Measurements from ENCODE around the gene LHFPL2.
"Not testable (repeated sequence)": the region's sequence is repeated elsewhere in the genome, so short reads cannot be mapped to it uniquely, and the experiment has no call there.

The LHFPL2 gene

DNA sequence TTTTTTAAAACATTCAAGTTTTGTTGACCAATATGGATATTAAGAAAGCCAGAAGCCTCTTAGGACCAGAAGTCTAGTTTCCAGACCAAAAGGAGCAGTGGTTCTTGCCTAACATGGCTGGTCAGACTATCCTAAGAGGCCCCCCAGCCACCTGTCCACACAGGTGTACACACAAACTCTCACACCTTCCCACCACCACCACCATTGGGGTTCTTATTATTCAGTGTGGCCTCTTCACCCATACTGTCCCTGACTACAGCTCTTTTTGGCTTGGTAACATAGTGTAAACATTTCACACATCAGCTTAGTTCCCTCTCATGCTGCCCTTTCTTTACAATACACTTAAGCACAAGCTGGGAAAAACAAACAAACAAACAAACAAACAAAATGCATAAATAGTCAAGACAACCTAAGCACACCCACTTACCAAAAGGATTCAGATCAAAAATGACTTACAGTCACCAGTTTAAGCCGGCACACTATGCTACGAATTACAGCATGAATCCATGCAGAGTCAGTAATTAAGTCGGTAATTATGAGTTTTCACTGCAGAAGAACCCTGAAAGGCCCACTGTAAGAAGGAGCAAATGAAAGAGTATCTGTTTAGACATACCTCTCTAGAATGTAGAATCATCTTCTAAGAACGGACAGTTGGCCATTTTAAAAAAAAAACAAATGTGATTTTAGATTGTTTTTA is 9.5 kb downstream of the LHFPL2 start:
- DNase-seq = no peak

GRCh38 chr5:78638423-78638822 is 10.1 kb downstream of the LHFPL2 start:
- no peak for DNase-seq

DNA sequence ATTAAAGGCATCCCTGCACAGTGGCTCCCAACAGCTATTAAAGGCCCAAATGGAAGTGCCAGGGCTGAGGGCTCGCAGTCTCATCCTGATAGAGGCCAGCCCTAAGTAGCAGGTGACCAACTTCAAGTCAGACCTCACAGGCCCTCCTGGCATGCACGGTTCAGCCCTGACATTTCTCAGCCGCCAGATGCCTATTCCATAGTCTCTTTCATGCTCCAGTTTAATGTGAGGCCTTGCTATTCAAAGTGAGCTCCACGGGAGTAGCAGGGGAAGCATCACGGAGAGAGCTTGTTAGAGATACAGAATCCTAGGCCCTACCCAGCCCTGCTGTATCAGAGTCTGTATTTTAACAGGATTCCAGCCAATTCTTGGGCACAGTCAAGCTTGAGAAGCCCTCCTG is 11.1 kb downstream of the LHFPL2 start:
- DNase-seq = no peak

- DNase-seq = no peak
These were observed 11.9 kb downstream of the LHFPL2 start for GRCh38 chr5:78636682-78637081.

DNA sequence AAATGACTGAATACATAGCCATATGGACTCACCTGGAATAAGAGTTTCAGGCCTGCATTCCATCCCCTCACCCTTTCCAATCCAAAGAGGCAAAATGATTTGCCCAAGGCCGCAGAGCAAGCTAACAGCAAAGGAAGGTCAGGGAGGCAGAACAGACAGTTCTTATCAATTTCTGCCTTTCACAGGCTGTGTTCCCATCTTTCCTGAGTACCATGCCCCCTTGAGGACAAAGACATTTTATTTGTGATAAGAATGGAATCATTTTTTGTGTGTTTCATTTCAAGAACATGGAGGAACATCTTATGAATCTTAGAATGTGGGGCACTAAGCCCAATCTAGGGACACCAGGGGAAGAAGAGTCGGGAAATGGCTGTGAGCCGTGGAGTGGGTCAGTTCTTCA is 13.9 kb downstream of the LHFPL2 start:
- DNase-seq = no peak

GRCh38 chr5:78634229-78634628 is 14.3 kb downstream of the LHFPL2 start:
- no peak for DNase-seq

- DNase-seq = no peak
These were observed 14.9 kb downstream of the LHFPL2 start for GRCh38 chr5:78633700-78634099.

DNA sequence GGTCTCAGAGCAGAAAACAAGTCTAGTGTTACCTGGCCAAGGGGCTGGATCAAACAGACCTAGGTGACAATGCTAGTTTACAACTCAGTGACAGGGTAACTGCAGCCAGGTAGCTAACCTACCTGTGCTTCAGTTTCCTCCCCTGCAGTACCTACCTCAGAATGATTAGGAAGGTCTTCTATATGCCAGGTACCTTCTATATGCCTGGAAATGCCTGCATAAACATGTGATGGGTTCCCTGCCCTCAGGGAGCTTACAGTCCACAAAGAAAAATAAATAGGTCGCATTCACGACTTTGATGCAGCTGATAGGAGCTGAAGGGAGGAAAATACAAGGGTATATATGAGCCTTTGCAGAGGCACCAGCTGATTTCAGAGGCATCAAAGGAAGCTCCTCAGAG is 16.1 kb downstream of the LHFPL2 start:
- no peak for DNase-seq

DNA sequence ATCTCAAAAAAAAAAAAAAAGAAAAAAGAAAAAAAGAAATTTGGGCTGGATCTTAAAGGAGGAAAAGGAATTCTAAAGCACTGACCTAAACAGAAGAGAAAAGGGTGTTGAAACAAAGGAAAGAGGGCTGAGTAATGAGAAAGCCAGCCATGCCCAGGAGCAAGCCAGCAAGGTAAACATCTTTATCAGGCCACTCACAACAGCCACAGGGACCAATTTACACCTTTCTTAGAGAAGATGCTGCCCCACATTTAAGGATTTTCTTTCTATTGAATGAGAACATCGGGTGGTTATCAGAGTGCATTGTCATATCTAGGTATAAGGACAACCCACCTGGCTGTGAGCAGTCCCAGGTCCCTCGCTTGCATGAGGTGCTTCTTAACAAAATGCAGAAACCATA is 16.6 kb downstream of the LHFPL2 start:
- DNase-seq = no peak

DNA sequence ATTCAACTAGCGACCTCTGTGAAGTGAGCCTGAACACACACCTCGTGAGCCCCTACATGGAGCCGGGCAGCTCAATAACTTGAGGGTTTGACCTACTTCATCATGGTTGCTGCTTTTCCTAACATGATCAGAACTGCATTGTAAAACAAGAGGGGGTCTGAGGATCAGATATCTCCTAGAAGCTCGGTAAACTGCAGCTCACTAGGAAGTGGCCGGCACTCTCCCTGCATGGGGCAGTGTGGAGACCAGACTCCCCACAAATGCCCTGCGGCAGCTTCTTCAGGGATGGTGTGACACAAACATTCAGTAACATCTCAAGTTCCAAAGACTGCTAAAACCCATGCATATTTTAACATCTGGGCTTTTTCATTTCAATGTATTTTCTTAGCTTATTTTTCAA is 18.5 kb downstream of the LHFPL2 start:
- DNase-seq = no peak

GRCh38 chr5:78629624-78630023 is 18.9 kb downstream of the LHFPL2 start:
- DNase-seq = no peak

DNA sequence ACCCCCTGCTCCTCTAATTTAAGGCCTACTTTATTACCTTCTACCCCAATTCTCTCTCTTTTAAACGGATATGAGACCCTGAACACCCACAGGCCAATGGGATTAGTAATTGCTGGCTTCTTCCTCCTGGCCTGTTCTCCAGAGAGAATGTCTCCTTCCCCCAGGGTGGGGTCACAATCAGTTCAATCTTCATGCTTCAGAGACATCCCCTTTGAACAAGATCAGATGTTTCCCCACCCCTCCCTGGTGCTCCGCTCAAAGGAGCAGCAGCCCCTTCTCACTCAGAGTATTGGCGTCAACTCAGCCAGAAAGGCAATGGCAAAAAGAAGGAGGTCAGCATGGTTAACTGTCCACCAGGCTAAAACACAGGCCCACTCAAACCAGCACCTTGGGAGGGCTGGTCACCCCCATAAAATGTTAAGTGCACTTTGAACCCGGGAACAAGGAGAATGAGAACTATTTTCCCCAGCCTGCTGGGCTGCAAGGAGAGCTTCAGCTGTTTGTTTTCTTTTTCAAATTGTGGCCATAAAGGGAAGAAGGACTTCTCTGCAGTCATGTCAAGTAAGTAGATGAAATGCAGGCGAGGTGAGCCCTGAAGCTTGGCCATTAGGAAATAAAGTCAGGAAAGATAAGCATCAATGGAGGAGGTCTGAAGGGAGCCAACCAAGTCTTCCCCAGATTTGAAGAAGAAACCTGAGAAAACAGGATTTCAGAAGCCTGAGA is 20.1 kb downstream of the LHFPL2 start:
- DNase-seq = no peak

DNA sequence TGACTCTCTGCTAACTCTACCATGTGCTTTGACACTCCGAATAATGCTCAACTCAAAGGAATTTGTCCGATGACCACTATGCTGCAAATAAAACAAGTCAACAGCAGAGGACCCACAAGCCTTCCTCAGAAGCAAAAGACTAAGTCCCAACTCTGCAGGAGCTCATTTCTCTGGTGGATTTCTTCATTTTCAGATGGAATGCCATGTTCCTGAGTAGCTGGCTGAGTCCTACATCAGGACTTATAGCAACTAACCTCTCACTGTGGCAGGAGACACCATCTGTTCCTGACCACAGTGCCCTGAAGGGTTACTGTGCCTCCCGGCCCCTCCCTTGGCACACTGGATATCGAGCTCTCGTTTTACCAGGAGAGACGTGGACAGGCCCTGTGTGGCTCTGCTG is 20.8 kb downstream of the LHFPL2 start:
- no peak for DNase-seq

DNA sequence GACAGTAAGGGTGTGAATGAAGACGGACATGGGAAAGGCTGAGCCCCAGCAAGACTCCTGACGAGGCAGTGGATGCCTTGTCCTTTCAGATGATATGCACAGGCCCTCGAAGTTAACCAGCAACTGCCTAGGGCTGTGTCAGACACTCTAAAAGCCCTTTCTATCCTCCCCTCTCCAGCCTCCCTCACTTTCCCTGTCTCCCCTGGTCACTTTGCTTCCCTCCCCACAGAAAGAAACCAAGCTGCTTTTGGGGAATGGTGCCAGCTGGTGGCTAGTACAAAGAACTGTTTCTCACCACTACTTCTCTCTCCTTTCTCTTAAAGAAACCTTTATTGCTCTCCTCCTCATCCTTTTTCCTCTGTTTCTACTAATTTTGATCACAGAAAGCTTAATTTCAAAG is 21.4 kb downstream of the LHFPL2 start:
- no peak for DNase-seq

- no peak for DNase-seq
These were observed 22.5 kb downstream of the LHFPL2 start for GRCh38 chr5:78626009-78626571.

- no peak for DNase-seq
These were observed 23.6 kb downstream of the LHFPL2 start for GRCh38 chr5:78624992-78625391.

- DNase-seq = no peak
These were observed 24.5 kb downstream of the LHFPL2 start for GRCh38 chr5:78624011-78624541.

DNA sequence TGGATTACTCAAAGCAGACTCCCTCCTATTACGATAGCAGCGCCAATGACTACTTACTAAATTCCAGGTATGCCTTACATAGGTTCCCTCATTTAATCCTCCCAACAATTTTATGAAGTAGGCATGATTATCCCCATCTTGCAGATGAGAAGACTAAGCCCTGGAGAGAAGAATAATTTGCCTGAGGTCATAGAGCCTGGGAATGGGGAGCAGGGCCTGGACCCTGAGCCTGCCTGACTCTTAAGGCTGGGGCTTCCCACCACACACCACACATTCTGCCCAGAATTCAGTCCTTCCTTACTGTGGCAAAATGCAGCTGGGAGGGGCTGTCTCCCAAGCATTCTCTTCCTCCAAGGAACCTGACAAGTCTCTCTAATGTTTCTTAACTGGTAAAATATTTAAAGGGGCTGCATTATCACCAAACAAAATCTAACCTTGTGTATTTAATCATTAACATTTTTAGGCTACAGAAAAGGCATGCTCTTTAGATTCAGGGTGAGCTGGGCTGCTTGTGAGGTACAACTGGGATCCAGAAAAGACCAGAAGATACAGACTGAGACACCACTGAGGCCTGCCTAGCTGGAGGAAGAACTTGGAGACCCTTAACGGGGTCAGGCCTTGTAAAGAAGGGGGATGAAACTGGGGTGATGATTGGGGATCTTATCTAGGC is 26.1 kb downstream of the LHFPL2 start:
- DNase-seq = no peak

DNA sequence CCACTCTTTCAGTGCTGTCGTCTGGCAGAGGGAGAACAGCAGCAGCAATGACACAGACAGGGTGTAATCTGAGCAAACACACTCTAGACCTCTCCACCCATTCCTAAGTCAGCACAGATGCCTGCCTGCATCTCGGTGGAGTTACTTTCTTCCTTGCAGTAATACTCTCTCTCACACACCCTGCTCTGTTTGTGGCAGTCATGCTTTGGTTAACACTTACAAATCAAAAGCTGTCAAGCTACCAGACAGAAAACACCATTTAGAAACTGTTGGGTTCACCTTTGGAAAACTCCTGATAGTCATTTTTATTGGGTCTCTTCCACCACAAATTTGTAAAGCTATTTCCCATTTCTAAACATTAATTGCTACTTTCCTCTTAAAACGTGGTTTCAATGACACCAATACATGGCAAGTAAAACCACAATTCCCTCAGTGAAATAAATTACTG is 27.3 kb downstream of the LHFPL2 start:
- no peak for DNase-seq

DNA sequence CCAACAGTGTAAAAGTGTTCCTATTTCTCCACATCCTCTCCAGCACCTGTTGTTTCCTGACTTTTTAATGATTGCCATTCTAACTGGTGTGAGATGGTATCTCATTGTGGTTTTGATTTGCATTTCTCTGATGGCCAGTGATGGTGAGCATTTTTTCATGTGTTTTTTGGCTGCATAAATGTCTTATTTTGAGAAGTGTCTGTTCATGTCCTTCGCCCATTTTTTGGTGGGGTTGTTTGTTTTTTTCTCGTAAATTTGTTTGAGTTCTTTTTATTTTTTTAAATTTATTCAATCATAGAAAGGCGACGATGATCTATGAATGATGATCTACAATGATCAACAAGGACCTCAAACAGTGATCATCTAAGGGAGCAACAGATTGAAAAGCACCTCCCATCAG is 28.5 kb downstream of the LHFPL2 start:
- DNase-seq = not testable (repeated sequence)

DNA sequence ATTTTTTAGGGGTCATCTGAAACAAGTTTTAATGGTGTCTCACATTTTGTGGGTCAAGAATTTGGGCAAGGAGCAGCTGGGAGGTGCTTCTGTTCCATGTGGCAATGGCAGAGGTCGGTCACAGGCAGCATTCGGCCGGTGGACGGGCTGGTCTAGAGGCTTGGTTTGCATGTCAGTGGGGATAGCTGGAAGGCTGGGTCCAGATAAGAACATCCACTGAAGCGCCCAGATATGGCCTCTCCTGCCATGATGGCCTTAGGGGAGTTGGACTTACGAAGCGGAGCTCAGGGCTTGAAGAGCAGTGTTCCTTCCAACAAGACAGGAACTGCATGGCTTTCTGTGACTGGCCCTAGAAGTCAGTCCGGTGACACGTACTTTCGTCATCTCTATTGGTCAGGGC is 30.3 kb downstream of the LHFPL2 start:
- DNase-seq = no peak

DNA sequence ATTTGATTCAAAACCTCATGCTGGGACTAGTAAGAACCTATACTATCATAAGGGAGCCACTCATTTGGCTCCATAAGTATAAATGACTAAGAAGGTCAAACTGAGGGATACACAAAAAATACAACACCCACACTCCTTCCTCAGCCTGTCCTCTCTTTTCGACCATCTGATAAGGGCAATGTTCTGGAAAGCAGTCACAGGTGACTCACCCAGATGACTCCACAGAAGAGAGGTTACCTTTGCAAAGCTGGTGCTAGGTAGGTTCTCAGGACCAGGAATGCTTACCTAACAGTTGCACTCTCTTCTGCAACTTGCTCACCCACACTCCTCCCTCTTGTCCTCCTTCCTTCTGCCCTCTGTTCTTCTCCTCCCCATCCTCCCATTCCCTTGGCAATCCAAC is 32.9 kb downstream of the LHFPL2 start:
- DNase-seq = no peak

DNA sequence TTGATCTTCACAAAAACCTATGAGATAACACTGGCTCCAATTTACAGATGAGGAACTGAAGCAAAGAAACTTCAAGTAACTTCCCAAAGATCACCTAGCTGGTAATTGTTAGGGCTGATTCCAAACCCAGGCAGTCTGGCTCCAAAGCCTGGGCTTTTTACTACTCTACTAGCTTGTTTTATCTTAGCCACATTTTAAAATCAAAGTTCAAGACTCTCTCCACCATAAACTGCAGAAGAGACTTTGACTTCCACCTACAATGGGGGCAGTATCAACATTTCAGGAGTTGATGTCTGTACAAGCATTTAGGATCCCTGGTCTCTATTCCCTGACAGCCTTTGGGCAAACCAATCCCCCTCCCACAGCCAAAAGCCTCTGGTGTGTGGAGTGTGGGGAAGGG is 33.8 kb downstream of the LHFPL2 start:
- no peak for DNase-seq

GRCh38 chr5:78613756-78614155 is 34.8 kb downstream of the LHFPL2 start:
- no peak for DNase-seq

Measured in RPMI8226 (cell line).